Endometrial microvascular endothelial cells (primary cell): ENCODE data around the gene ALDH2. TPM values are rescaled to one million over a fixed set of nuclear protein-coding genes. Genes with fewer than 3 reads are reported as not detected.
"Not testable (repeated sequence)": the region's sequence is repeated elsewhere in the genome, so short reads cannot be mapped to it uniquely, and the experiment has no call there.

Experiments
- in situ Hi-C: cut with HindIII; loops from 2 replicates; pipeline ENCODE4 v1.10.0; 2017; ENCODE audit warnings: low sequenced_read_pairs, low pct_unique_long_range_greater_than_20kb; ENCODE audit errors: inconsistent ontology term
- total RNA-seq: library from RNA; depleted of rRNA; stranded (reverse); fragments of >200 nt; gene quantifications from one replicate; pipeline ENCODE4 v1.2.3, GENCODE V29; 2015; ENCODE audit errors: inconsistent ontology term

ALDH2 gene
- total RNA-seq, 1 donor from 2014 or later, result 52.8 TPM

DNA sequence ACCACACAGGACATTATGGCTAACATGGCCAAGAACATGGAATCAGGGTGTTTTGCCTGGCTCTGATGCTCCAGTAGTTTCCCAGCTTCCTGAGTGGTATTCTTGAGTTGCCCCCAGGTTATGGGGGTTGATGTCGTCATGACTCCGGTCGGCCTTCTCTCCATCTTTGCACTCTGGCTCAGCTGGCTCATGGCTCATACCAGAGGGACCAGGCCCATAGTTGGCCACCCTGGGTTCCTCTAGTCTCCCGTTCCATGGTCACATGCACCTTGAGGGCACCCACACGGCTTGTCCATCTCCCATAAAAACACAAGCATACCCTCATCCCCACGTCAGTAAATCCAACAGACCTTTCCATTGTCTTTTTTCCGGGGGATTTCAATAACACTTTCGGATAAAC is 51.6 kb downstream of the ALDH2 start:
- in situ Hi-C loops, result loop anchor here (25.0 kb wide), 1 partner anchor 131 kb away; the partner anchor contains the start of genes ACAD10 and BRAP

DNA sequence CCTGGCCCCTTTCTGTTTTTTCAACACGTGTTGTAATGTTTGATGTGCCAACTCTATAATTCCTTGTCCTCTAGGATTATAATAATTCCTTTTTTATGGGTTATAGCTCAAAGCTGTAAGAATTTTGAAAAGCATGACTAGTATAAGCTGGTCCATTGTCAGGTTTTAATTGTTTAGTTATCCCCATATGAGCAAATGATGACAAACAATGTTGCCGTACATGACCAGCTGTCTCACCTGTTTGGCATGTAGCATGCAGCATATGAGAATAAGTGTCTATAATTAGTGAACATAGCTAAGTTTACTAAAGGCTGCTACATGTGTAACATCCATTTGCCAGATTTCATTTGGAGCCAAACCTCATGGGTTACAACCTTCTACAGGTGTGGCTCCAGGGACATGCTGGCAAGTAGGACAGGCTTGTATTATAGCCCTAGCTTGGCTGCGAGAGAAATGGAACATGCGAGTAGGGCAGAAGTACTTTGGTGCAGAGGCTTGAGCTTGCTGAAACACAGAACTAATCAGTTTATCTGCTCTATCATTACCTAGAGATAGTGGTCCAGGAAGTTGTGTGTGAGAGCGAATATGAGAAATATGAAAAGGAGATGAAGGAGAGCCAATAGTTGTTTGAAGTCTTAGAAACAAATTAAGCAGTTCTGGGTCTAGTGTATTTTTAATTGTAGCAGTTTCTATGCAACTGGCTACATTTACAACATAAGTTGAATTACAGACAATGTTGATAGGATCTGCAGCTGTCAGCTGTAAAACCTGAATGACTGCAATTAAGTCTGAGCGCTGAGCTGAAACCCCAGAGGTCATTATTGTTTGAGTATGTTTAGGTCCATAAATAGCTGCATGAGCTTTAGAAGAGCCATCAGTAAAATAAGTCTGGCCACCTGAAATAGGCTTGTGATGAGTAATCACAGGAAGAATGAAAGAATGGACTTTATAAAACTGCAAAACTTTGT is 52.7 kb downstream of the ALDH2 start:
- in situ Hi-C loops, result loop anchor here (25.0 kb wide), 1 partner anchor 132 kb away; the partner anchor contains the start of genes ACAD10 and BRAP

- in situ Hi-C loops, result loop anchor here (25.0 kb wide), 1 partner anchor 134 kb away; the partner anchor contains the start of genes ACAD10 and BRAP
Observed at GRCh38 chr12:111820828-111821227, 54.1 kb downstream of the ALDH2 start.

- in situ Hi-C loops, result loop anchor here (25.0 kb wide), 1 partner anchor 136 kb away; the partner anchor contains the start of genes ACAD10 and BRAP
Observed at GRCh38 chr12:111822886-111823285, 56.2 kb downstream of the ALDH2 start.

DNA sequence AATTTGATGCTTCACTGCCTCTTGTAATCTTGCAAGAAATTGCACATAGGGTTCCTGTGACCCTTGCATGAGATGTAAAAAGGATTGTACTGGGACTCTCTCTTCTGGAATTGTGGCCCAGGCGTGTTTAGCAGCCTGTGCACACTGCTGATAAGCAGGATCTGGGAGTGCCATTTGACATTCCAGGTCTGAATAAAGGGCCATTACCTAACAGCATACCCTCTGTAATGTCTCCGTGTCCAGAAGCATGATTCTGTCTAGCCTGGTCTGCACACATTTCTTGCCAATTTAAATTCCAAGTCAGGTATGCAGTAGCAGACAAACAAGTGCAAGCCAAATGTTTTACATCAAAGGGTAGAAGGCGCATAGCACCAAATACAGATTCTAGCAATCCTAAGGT is 57.2 kb downstream of the ALDH2 start:
- in situ Hi-C loops, result loop anchor here (25.0 kb wide), 1 partner anchor 137 kb away; the partner anchor contains the start of genes ACAD10 and BRAP

DNA sequence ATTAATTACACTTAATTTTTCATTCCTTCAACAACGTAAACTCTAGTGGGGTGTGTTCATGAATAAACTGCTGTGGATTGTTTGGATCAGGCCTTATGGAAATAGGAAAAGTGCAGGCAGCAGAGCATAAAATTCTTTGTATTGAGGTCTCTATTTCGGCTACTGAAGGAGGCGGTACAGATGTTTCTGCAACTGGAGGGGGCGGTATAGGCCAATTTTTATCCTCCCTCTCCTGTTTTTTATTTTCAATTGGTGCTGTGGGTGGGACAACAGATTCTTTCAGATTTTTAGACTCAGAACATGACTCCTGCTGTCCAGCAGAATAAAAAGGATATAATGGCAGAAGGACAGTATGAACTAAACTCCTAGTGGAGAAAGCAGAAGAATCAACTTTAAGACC is 57.6 kb downstream of the ALDH2 start:
- in situ Hi-C loops, result loop anchor here (25.0 kb wide), 1 partner anchor 137 kb away; the partner anchor contains the start of genes ACAD10 and BRAP

- in situ Hi-C loops, result no loop called here
Observed at GRCh38 chr12:111825509-111825908, 58.8 kb downstream of the ALDH2 start.

- in situ Hi-C loops, result no loop called here
Observed at GRCh38 chr12:111826316-111826715, 59.6 kb downstream of the ALDH2 start.

DNA sequence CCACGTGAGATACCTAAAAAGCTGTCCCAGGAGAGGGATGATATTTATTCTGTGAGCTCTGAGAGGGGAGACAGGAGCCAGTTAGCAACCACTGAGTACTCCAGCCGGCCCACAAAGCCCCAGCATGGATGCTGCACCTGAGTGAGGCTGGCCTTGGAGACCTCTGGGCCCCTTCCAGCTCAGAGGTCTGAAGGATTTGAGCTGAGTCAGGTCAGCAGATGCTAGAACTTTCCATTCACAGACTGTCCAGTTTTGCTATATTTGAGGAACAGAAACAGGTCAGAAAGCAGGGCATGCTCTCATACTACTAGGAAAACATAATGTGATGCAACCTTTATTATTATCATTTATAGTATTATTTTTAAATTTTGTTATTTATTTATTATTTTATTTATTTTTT is 60.3 kb downstream of the ALDH2 start:
- in situ Hi-C loops, result no loop called here

GRCh38 chr12:111827907-111828306 is 61.2 kb downstream of the ALDH2 start:
- in situ Hi-C loops, result no loop called here

DNA sequence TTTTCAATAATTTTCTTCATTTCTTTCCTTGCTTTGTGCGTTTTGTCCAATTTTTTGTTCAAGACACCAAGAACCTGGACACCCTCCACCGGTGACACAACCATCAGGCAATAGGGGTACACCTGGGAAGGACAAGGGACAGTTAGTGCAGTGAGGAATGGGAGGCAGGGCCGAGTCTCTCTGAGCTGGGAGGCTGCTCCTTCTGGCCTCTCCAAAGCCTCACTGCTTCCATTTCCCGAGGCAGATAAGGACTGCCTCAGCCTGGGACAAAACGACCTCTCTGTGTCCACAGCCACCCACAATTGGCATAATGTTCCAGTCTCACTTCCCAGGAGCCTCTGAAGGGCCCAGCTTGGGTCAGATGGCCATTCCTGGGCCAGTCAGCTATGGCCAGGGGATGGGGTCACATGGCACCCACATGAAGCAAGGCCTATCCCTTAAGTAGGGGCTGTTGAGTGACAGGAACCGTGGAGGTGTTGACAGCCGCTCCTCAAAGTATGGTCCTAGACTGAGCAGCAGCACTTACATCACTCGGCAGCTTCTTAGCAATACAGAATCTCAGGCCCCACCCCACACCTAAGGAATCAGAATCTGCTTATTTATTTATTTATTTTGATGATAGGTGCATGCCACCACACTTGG is 61.7 kb downstream of the ALDH2 start:
- in situ Hi-C loops, result no loop called here

- in situ Hi-C loops, result not testable (repeated sequence)
Observed at GRCh38 chr12:111829635-111830034, 62.9 kb downstream of the ALDH2 start.

GRCh38 chr12:111834740-111835386 is 68.1 kb downstream of the ALDH2 start:
- in situ Hi-C loops, result not testable (repeated sequence)

DNA sequence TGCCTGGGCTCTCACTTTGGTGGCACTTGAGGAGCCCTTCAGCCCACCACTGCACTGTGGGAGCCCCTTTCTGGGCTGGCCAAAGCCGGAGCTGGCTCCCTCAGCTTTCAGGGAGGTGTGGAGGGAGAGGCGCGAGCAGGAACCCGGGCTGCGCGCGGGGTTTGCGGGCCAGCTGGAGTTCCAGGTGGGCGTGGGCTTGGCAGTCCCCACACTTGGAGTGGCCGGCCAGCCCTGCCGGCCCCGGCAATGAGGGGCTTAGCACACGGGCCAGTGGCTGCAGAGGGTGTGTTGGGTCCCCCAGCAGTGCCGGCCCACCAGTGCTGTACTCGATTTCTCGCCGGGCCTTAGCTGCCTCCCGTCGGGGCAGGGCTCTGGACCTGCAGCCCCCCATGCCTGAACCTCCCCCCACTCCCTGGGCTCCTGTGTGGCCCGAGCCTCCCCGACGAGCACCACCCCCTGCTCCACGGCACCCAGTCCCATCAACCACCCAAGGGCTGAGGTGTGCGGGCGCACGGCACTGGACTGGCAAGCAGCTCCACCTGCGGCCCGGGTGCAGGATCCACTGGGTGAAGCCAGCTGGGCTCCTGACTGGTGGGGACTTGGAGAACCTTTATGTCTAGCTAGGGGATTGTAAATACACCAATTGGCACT is 68.9 kb downstream of the ALDH2 start:
- in situ Hi-C loops, result not testable (repeated sequence)

- in situ Hi-C loops, result no loop called here
Observed at GRCh38 chr12:111838353-111838752, 71.6 kb downstream of the ALDH2 start.

DNA sequence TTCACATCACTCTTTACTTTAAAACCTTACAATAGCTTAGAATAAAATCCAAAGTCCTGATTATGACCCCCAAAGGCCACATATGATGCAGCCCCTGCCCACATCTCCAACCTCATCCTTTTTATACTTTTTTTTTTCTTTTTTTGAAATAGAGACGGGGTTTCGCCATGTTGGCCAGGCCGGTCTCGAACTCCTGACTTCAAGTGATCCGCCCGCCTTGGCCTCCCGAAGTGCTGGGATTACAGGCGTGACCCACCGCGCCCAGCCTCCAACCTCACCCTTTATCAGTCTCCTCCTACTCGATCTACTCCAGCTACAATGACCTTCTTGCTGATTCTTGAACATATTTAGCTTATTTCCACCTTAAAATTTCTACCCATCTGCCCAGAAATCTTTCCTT is 74.1 kb downstream of the ALDH2 start:
- in situ Hi-C loops, result no loop called here

DNA sequence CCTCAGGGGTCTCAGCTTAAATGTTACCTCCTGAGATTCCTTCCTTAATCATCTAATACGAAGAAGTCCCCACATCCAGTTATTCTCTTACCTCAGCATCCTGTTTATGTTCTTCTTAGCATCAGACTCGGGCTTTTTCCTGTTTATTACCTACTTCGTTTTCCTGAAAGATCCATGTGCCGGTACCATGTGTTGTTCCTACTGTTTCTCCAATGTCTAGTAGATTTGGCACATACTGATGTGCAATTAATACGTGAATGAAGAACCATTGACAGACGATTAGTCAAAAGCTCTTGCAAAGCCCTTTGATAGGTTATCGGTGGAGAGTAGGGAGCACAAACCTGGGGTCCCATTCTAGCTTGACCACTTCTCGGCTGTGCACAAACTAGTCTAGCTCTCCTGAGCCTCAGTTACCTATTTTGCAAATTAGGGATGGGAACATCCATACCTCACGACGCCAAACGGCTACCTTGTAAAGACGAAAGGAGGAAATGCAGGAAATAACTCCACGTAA is 74.6 kb downstream of the ALDH2 start:
- in situ Hi-C loops, result no loop called here

DNA sequence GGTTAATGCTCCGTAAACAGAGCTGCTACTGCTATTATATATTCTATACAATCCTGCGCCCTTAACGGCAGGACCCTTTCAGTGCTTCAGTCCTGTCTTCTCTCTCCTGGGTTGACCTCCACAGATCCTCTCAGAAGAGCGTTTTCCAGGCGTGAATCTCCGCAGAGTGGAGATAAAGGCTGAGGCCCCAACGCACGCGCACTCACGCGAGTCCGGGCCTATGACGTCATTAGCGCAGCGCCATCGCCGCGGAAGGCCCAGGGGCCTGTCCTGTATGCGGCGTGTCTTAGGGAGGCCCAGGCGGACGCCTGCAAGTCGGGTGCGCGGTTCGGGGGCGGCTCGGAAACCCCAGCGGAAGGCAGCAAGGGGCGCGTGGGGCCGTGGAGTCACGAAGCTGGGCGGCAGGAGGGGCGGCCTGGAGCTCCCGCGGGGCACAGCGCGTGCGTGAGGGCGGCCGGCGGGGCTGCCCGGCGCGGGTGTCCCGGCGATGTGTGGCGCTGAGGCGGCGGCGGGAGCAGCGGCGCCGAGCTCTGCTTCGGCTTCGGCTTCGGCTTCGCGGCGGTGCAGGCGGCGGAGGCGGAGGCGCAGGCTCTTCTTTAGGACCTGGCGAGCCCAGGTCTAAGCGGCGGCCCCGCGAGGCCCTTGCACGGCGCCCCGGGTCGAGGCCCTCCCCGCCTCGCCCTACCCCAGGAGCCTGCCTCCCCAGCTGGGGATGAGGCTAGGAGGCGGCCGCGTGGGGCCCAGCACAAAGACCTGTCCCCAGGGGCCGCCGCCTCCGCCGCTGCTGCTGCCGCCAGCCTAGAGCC is 75.2 kb downstream of the ALDH2 start, which contains the start of gene MAPKAPK5:
Gene MAPKAPK5 (plus strand): TSS at position 479 of the 806 bp plus-strand sequence. CDS start 506 bp downstream, outside the sequence.
- in situ Hi-C loops, result no loop called here
